Spleen (tissue), 11 donors: ENCODE measurements around the gene IP6K3. TPM values are rescaled to one million over a fixed set of nuclear protein-coding genes. Genes with fewer than 3 reads are reported as not detected.

Experiments
- DNase-seq: peaks from one replicate; pipeline ENCODE4 v3.0.0-alpha.2; 2020
- H3K27ac ChIP-seq, 8 donors: fragments of 200-600 bp; sonication (generic) in 7 of 8; 1 replicate in 4 of 8; 2 replicates in 4 of 8; pipeline versions ENCODE4 v1.5.0 to v1.8.0; 2016 to 2021; ENCODE audit warnings: inconsistent platforms in 4 of 8, mild to moderate bottlenecking in 4 of 8, moderate library complexity in 1 of 8
- H3K27me3 ChIP-seq, 7 donors: fragments of 200-600 bp; sonication (generic) in 6 of 7; replicated peaks in 1 of 7; 1 replicate in 4 of 7; 2 replicates in 3 of 7; pipeline versions ENCODE4 v1.5.0 to v1.8.0; 2016 to 2021; ENCODE audit warnings: inconsistent platforms in 3 of 7, mild to moderate bottlenecking in 1 of 7
- H3K36me3 ChIP-seq, 6 donors: fragments of 200-600 bp; sonication (generic) in 5 of 6; 1 replicate in 4 of 6; 2 replicates in 2 of 6; pipeline versions ENCODE4 v1.5.0 to v1.8.0; 2016 to 2021; ENCODE audit warnings: inconsistent platforms in 2 of 6
- H3K4me1 ChIP-seq, 6 donors: fragments of 200-600 bp; sonication (generic) in 5 of 6; 1 replicate in 3 of 6; 2 replicates in 3 of 6; pipeline versions ENCODE4 v1.5.0 to v1.8.0; 2016 to 2021; ENCODE audit warnings: inconsistent platforms in 3 of 6
- H3K4me3 ChIP-seq, 8 donors: fragments of 200-600 bp; sonication (generic) in 7 of 8; 1 replicate in 4 of 8; 2 replicates in 4 of 8; pipeline versions ENCODE4 v1.5.0 to v1.8.0; 2016 to 2021; ENCODE audit warnings: inconsistent platforms in 4 of 8, mild to moderate bottlenecking in 4 of 8, moderate library complexity in 2 of 8
- H3K9me3 ChIP-seq, 8 donors: fragments of 200-600 bp; sonication (generic) in 7 of 8; 1 replicate in 4 of 8; 2 replicates in 4 of 8; pipeline versions ENCODE4 v1.5.0 to v1.8.0; 2016 to 2021; ENCODE audit warnings: inconsistent platforms in 4 of 8
- POLR2A ChIP-seq, 3 donors: fragments of 450-650 bp; IDR thresholded peaks; one replicate each; pipeline ENCODE4 v1.5.1; 2017; ENCODE audit warnings: antibody characterized with exemption in 3 of 3, mild to moderate bottlenecking in 1 of 3
- POLR2AphosphoS5 ChIP-seq, 3 donors: sonication (generic); formaldehyde crosslinking; IDR thresholded peaks; one replicate each; pipeline ENCODE4 v1.5.1; 2017; ENCODE audit warnings: antibody characterized with exemption in 3 of 3
- WGBS, 5 donors: extraction: QIAGEN DNeasy Blood & Tissue Kit in 3 of 5; methylation state at CpG; one replicate each; pipeline versions ENCODE4 v1.1.5 to v1.1.7; 2013 to 2018; 5-methylcytosine and 5-hydroxymethylcytosine counted together
- intact Hi-C: fragments of 100-400 bp; cut with DNase I; formaldehyde crosslinking; loops from one replicate; pipeline ENCODE4 v1.15.0; 2023; ENCODE audit warnings: low total_unique reads
- polyA plus RNA-seq, 3 donors: library from polyadenylated mRNA; stranded (reverse); fragments of 200-250 nt; gene quantifications; one replicate each; pipeline ENCODE4 v1.2.1, GENCODE V29; 2013
- total RNA-seq, 7 donors: library from RNA; depleted of rRNA in 3 of 7; stranded (reverse); fragments of >200 nt in 3 of 7; fragmentation: NEBNext Ultra II Directional in 4 of 7; extraction: Animal tissue kit (Norgen Biotek cat#: 25700) in 4 of 7; gene quantifications; one replicate each; pipeline versions ENCODE4 v1.1.0 to v1.2.1, GENCODE V29; 2016 to 2021
- TF ChIP-seq, protein P1 (sequence below), 11 experiments: fragments of 200-600 bp in 7 of 11; fragments of 450-650 bp in 4 of 11; sonication (generic) in 4 of 11; IDR thresholded peaks in 8 of 11; conservative IDR thresholded peaks in 3 of 11; 1 replicate in 7 of 11; 2 replicates in 4 of 11; pipeline versions ENCODE4 v1.4.0 to v1.8.0; 2016 to 2021; ENCODE audit warnings: antibody characterized with exemption in 11 of 11, inconsistent platforms in 4 of 11, mild to moderate bottlenecking in 1 of 11
- donor health status: healthy with polysubstance abuse.
- donor health status: DM: no; HTN: no; CAD: no; lungs with moderate emphysema.
- donor health status: DM: no; HTN: no; CAD: no.
- donor health status: Bipolar disorder and iron deficiency.
- donor health status: healthy.
- donor health status: DM: no; HTN: no; CAD: no.
- donor health status: DM: yes; HTN: yes; CAD: no.

The IP6K3 gene
- total and polyA plus RNA-seq, 10 donors, result 0.30 to 5.8 (median 2.2) TPM

DNA sequence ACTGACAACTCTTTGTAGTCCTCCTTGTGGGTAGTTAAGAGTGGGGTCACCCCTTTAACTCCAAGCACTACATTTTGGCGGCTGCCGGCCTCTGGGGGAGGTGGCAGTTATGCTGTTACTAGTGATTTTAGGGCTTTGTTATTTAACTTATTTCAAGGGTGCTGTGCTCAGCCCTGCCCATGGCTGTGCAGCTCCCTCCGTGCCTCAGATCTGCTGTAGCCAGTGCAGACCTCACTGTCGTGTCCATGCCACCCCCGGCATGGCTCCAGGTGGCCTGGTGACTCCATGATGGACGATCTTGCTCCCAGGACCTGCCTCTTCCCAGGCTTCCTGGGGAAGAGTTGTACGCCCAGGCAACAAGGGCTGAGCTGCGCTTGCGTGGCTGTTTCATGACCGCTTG is 50.6 kb downstream of the IP6K3 start:
- Histone ChIP-seq H3K27ac (peak overlapping the region; percentile 62 to 91 (median 81)), H3K36me3 (peaks cover 0 to 87% (median 33%) of the 10 kb centered on the region in 6 donors), H3K4me3 (no peak overlapping the region), H3K27me3 (no peaks in the 10 kb centered on the region), H3K4me1 (peaks cover 66 to 100% (median 93%) of the 10 kb centered on the region in 6 donors), H3K9me3 (no peaks in the 10 kb centered on the region)
- no peak for DNase-seq
- intact Hi-C loops, result no loop called here
- 69 to 88% (median 73%) methylated on average over 10 of the region's 10 CpGs for WGBS, 5 donors
- TF ChIP-seq POLR2AphosphoS5 (IDR thresholded peaks at IDR 0.05), result no peak
- TF ChIP-seq, protein P1, sequence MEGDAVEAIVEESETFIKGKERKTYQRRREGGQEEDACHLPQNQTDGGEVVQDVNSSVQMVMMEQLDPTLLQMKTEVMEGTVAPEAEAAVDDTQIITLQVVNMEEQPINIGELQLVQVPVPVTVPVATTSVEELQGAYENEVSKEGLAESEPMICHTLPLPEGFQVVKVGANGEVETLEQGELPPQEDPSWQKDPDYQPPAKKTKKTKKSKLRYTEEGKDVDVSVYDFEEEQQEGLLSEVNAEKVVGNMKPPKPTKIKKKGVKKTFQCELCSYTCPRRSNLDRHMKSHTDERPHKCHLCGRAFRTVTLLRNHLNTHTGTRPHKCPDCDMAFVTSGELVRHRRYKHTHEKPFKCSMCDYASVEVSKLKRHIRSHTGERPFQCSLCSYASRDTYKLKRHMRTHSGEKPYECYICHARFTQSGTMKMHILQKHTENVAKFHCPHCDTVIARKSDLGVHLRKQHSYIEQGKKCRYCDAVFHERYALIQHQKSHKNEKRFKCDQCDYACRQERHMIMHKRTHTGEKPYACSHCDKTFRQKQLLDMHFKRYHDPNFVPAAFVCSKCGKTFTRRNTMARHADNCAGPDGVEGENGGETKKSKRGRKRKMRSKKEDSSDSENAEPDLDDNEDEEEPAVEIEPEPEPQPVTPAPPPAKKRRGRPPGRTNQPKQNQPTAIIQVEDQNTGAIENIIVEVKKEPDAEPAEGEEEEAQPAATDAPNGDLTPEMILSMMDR (IDR thresholded peaks at IDR 0.05 in 8 of 11, conservative IDR thresholded peaks at IDR 0.05 in 3 of 11), result no peak
- no peak for TF ChIP-seq POLR2A (IDR thresholded peaks at IDR 0.05)

DNA sequence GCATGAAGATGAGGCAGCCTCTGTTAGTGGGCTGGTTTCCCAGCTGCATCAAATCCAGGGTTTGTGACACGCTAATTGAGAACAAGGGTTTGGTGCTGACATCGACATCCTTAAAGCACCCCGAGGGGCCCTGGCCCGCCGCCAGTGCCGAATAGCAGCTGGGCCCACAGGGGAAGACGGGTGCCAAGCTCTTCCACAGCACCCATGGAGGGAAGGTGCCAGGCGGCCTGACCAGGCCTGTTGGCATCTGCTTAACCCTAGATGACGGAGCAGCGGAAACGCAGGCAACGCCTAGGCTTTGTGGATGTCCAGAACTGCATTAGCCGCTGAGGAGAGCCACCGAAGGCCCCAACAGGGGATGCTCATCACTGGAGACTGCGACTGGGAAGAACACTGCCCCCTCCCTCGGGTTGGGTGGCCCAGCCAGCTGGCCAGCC is 51.2 kb downstream of the IP6K3 start:
- intact Hi-C loops, result no loop called here
- Histone ChIP-seq H3K36me3 (peaks cover 0 to 87% (median 38%) of the 10 kb centered on the region in 6 donors), H3K27ac (peak overlapping the region; percentile 4 to 91 (median 81)), H3K4me1 (peaks cover 66 to 100% (median 89%) of the 10 kb centered on the region in 6 donors), H3K27me3 (no peaks in the 10 kb centered on the region), H3K9me3 (no peaks in the 10 kb centered on the region), H3K4me3 (no peak overlapping the region)
- 57 to 84% (median 79%) methylated on average over 8 to 16 of the region's 16 CpGs for WGBS, 5 donors
- DNase-seq, result no peak
- TF ChIP-seq POLR2AphosphoS5 (IDR thresholded peaks at IDR 0.05), result no peak
- TF ChIP-seq, protein P1 (IDR thresholded peaks at IDR 0.05 in 8 of 11, conservative IDR thresholded peaks at IDR 0.05 in 3 of 11), result no peak
- no peak for TF ChIP-seq POLR2A (IDR thresholded peaks at IDR 0.05)

DNA sequence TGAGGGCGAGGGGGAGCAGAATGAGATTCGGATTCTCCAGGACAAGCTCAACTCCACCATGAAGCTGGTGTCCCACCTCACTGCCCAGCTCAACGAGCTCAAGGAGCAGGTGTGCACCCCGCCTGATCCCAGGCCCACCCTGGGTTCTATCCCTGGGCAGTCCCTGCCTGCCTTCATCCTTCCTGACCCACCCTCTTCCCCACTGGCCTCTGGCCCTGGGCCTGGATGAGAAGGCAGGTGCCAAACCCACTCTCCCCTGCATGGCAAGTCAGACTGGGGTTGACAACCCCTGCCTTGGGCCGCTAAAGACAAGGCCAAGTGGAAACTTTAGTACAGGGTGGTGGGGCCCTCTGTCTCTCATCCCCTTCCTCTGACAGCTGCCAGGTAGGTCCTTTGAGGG is 51.7 kb downstream of the IP6K3 start:
- Histone ChIP-seq H3K27me3 (no peaks in the 10 kb centered on the region), H3K4me1 (peaks cover 64 to 100% (median 84%) of the 10 kb centered on the region in 6 donors), H3K36me3 (peaks cover 0 to 89% (median 39%) of the 10 kb centered on the region in 6 donors), H3K9me3 (no peaks in the 10 kb centered on the region), H3K27ac (peak overlapping the region; percentile 58 to 91 (median 81)), H3K4me3 (no peak overlapping the region)
- intact Hi-C loops, result no loop called here
- TF ChIP-seq, protein P1 (IDR thresholded peaks at IDR 0.05 in 8 of 11, conservative IDR thresholded peaks at IDR 0.05 in 3 of 11), result no peak
- TF ChIP-seq POLR2AphosphoS5 (IDR thresholded peaks at IDR 0.05), result no peak
- TF ChIP-seq POLR2A (IDR thresholded peaks at IDR 0.05), result no peak
- WGBS, 5 donors, result 59 to 85% (median 72%) methylated on average over 4 to 5 of the region's 5 CpGs
- DNase-seq, result no peak

DNA sequence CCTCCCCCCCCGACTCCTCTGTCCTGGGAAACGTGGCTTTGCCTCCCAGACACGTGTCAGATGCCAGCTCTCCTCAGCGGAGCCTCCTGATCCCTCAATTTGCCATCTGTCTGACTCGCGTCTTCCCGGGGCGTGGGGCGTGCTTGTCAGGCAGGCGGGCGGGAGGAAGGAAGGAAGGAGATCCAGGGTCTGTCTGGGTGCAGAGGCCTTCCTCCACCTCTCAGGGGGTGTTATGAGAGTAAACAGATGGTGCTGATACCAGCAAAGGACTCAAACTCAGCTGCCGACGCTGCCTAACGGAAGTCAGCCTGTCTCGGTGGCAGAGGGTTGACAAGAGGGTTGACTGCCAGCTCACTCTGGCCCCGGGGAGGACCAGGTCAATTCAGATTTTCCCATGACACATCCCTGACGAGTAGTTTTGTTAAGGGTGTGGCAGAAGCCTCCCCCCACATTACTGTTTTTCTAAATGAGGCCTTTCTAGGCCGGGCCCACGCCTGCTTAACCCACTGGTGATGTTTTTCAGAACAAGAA is 52.2 kb downstream of the IP6K3 start:
- Histone ChIP-seq H3K9me3 (no peaks in the 10 kb centered on the region), H3K4me1 (peaks cover 59 to 96% (median 80%) of the 10 kb centered on the region in 6 donors), H3K4me3 (no peak overlapping the region), H3K27ac (peak overlapping the region; percentile 58 to 91 (median 81)), H3K36me3 (peaks cover 0 to 94% (median 42%) of the 10 kb centered on the region in 6 donors), H3K27me3 (no peaks in the 10 kb centered on the region)
- 22 to 43% (median 27%) methylated on average over 19 of the region's 19 CpGs for WGBS, 5 donors
- DNase-seq, result peak; percentile 87
- intact Hi-C loops, result no loop called here
- TF ChIP-seq, protein P1 (IDR thresholded peaks at IDR 0.05 in 8 of 11, conservative IDR thresholded peaks at IDR 0.05 in 3 of 11), result no peak
- peak; percentile 54 to 74 (median 71) for TF ChIP-seq POLR2AphosphoS5 (IDR thresholded peaks at IDR 0.05)
- TF ChIP-seq POLR2A (IDR thresholded peaks at IDR 0.05), result no peak
